HCT116 (cell line): ENCODE measurements around the gene IRGC. TPM values are rescaled to one million over a fixed set of nuclear protein-coding genes. Genes with fewer than 3 reads are reported as not detected.

Experiments used
- ATAC-seq: fragments of 200-7000 bp; cut with Tn5 transposase; 2 replicates; pipeline ENCODE4 v1.9.1; 2020; ENCODE audit warnings: mild to moderate bottlenecking, moderate library complexity
- BruUV-seq: library from RNA; stranded (reverse); fragments of 400-500 nt; replicated peaks from 2 replicates; lab custom pipeline; 2021; lab: Mats Ljungman, UMichigan
- CTCF ChIA-PET: fragments of 300-600 bp; sonication (Branson Sonifier 250); formaldehyde crosslinking; loops from one replicate; lab custom pipeline; 2021; ENCODE audit warnings: antibody characterized with exemption; lab: Charles Lee
- POLR2A ChIA-PET: fragments of 300-600, 350-600 bp; sonication (Branson Sonifier 250); formaldehyde crosslinking; loops from one replicate; lab custom pipeline; 2021; ENCODE audit warnings: antibody characterized with exemption; lab: Charles Lee
- RAD21 ChIA-PET, 2 experiments: fragments of 300-600 bp; sonication (Branson Sonifier 250); formaldehyde crosslinking; loops; one replicate each; lab custom pipeline; 2023; ENCODE audit warnings: low total read pairs in 2 of 2; ENCODE audit not compliant: uncharacterized antibody in 2 of 2, unreplicated experiment in 2 of 2, low non-redundant PET in 1 of 2; lab: Charles Lee
- DNase-seq: peaks from one replicate; pipeline ENCODE4 v3.0.0-alpha.2; 2010; ENCODE audit warnings: low read depth, low spot score
- H2AFZ ChIP-seq: fragments of 200-600 bp; shearing (Covaris generic), sonication (generic); 2 replicates; pipeline ENCODE4 v1.6.1; 2017; ENCODE audit warnings: low read depth, mixed run types, mixed read lengths, antibody characterized with exemption, low read length; ENCODE audit not compliant: poor library complexity, severe bottlenecking
- H3K27ac ChIP-seq: 2 replicates; pipeline ENCODE4 v1.5.1; 2012; ENCODE audit warnings: low read depth, low read length
- H3K27me3 ChIP-seq: fragments of 200-600 bp; sonication (generic); 2 replicates; pipeline ENCODE4 v1.6.1; 2016; ENCODE audit warnings: mixed run types, low read length, mixed read lengths; ENCODE audit not compliant: insufficient read depth
- H3K36me3 ChIP-seq, 2 experiments: fragments of 200-500 bp in 1 of 2; fragments of 200-600 bp in 1 of 2; sonication (Bioruptor generic) in 1 of 2; sonication (generic) in 1 of 2; 2 replicates each; pipeline versions ENCODE4 v1.5.1 to v1.6.1; 2014 to 2016; ENCODE audit warnings: low read length in 2 of 2, inconsistent platforms in 1 of 2, mixed read lengths in 1 of 2, mixed run types in 1 of 2; ENCODE audit not compliant: insufficient read depth in 2 of 2, control insufficient read depth in 1 of 2
- H3K4me1 ChIP-seq, 2 experiments: fragments of 200-600 bp in 1 of 2; sonication (generic) in 1 of 2; 2 replicates each; pipeline versions ENCODE4 v1.5.1 to v1.6.1; 2012 to 2017; ENCODE audit warnings: low read length in 2 of 2, inconsistent platforms in 1 of 2, mild to moderate bottlenecking in 1 of 2, mixed read lengths in 1 of 2, mixed run types in 1 of 2, moderate library complexity in 1 of 2; ENCODE audit not compliant: insufficient read depth in 2 of 2, control insufficient read depth in 1 of 2
- H3K4me2 ChIP-seq: fragments of 200-600 bp; sonication (generic); 2 replicates; pipeline ENCODE4 v1.6.1; 2017; ENCODE audit warnings: mixed run types, low read length, mixed read lengths
- H3K4me3 ChIP-seq, 2 experiments: fragments of 200-600 bp in 1 of 2; sonication (generic) in 1 of 2; replicated peaks in 1 of 2; 2 replicates each; pipeline ENCODE4 v1.5.1; 2011 to 2016; ENCODE audit warnings: low read length in 2 of 2, control low read depth in 1 of 2, low read depth in 1 of 2, mild to moderate bottlenecking in 1 of 2, mixed read lengths in 1 of 2, mixed run types in 1 of 2
- H3K79me2 ChIP-seq: fragments of 200-600 bp; sonication (generic); 2 replicates; pipeline ENCODE4 v1.6.1; 2017; ENCODE audit warnings: mild to moderate bottlenecking, mixed run types, low read length, moderate library complexity, mixed read lengths; ENCODE audit not compliant: insufficient read depth
- H3K9ac ChIP-seq: fragments of 200-600 bp; sonication (generic); 2 replicates; pipeline ENCODE4 v1.6.1; 2016; ENCODE audit warnings: low read length, mixed read lengths
- H3K9me2 ChIP-seq: fragments of 200-600 bp; sonication (generic), shearing (Covaris generic); 2 replicates; pipeline ENCODE4 v1.6.1; 2017; ENCODE audit warnings: mixed run types, mild to moderate bottlenecking, moderate library complexity; ENCODE audit not compliant: insufficient read depth
- H3K9me3 ChIP-seq, 2 experiments: fragments of 200-500 bp in 1 of 2; fragments of 200-600 bp in 1 of 2; sonication (Bioruptor generic) in 1 of 2; sonication (generic) in 1 of 2; 2 replicates each; pipeline ENCODE4 v1.6.1; 2014 to 2017; ENCODE audit warnings: low read length in 2 of 2, mixed read lengths in 2 of 2, inconsistent platforms in 1 of 2, low read depth in 1 of 2, mild to moderate bottlenecking in 1 of 2, mixed run types in 1 of 2, moderate library complexity in 1 of 2; ENCODE audit not compliant: control insufficient read depth in 1 of 2, insufficient read depth in 1 of 2
- H4K20me1 ChIP-seq: fragments of 200-600 bp; sonication (generic), shearing (Covaris generic); 2 replicates; pipeline ENCODE4 v1.6.1; 2017; ENCODE audit warnings: mixed run types, mild to moderate bottlenecking, moderate library complexity; ENCODE audit not compliant: insufficient read depth
- FOSL1 ChIP-seq: IDR thresholded peaks from 2 replicates; pipeline ENCODE4 v1.6.1; 2012; ENCODE audit warnings: low read depth
- JUND ChIP-seq: IDR thresholded peaks from 2 replicates; pipeline ENCODE4 v1.6.1; 2012
- POLR2A ChIP-seq: IDR thresholded peaks from 2 replicates; pipeline ENCODE4 v1.7.0; 2011; ENCODE audit warnings: borderline replicate concordance; ENCODE audit not compliant: insufficient read depth, insufficient read length; ENCODE audit errors: extremely low read depth
- SP1 ChIP-seq: IDR thresholded peaks from 2 replicates; pipeline ENCODE4 v1.6.1; 2012; ENCODE audit warnings: low read depth
- TCF7L2 ChIP-seq: IDR thresholded peaks from 2 replicates; pipeline ENCODE4 v1.7.0; 2011; ENCODE audit warnings: borderline replicate concordance, inconsistent platforms; ENCODE audit not compliant: insufficient read depth, insufficient read length; ENCODE audit errors: extremely low read depth
- ZNF274 ChIP-seq: fragments of 200-500 bp; sonication (Bioruptor generic); IDR thresholded peaks from 2 replicates; pipeline ENCODE4 v1.6.1; 2014; ENCODE audit warnings: mild to moderate bottlenecking, low read depth, low read length, inconsistent platforms
- intact Hi-C: fragments of 100-400 bp; cut with micrococcal nuclease; formaldehyde crosslinking; loops from 2 replicates; pipeline ENCODE4 v1.10.0; 2022
- total RNA-seq: library from RNA; stranded (reverse); gene quantifications from one replicate; pipeline ENCODE4 v1.2.1, GENCODE V29; 2021; ENCODE audit not compliant: unreplicated experiment
- TF ChIP-seq, protein P1 (sequence below): IDR thresholded peaks from 2 replicates; pipeline ENCODE4 v1.6.1; 2012
- TF ChIP-seq, protein P2 (sequence below): IDR thresholded peaks from 2 replicates; pipeline ENCODE4 v1.6.1; 2011; ENCODE audit warnings: mild to moderate bottlenecking, low read length, moderate library complexity; ENCODE audit not compliant: insufficient replicate concordance; ENCODE audit errors: extremely low read depth

Gene IRGC
- total RNA-seq, 1 experiment from 2014 or later, result not detected

DNA sequence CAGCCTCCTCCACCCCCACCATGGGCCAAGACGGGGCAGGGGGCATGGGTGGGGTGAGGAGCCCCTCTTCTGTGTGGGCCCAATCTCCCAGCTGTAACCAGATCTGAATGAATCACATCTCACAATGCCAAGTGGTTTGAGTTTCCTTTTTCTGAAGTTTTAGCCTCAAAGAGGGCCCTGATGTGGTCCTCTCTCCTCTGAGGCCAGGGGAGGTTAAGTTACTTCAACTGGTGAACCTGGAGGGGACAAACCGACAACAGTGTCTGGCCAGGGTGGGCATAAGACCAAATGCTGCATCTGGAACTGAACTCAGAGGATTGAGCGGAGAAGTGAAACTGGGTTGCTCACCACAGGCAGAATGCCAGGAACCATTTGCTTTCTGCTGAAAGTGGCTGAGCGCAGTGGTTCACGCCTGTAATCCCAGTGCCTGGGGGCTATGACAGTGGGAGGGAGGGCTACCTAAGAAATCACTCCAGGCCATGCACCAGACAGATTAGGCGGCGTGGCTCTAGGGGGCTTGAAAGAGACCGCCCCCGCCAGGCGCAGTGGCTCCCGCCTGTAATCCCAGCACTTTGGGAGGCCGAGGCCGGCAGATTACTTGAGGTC is 15.4 kb upstream of the IRGC start:
- H3K9me2 ChIP-seq, result no peaks in the 10 kb centered on the region
- TF ChIP-seq, protein P1, sequence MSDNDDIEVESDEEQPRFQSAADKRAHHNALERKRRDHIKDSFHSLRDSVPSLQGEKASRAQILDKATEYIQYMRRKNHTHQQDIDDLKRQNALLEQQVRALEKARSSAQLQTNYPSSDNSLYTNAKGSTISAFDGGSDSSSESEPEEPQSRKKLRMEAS, result no peak
- TF ChIP-seq, protein P2, sequence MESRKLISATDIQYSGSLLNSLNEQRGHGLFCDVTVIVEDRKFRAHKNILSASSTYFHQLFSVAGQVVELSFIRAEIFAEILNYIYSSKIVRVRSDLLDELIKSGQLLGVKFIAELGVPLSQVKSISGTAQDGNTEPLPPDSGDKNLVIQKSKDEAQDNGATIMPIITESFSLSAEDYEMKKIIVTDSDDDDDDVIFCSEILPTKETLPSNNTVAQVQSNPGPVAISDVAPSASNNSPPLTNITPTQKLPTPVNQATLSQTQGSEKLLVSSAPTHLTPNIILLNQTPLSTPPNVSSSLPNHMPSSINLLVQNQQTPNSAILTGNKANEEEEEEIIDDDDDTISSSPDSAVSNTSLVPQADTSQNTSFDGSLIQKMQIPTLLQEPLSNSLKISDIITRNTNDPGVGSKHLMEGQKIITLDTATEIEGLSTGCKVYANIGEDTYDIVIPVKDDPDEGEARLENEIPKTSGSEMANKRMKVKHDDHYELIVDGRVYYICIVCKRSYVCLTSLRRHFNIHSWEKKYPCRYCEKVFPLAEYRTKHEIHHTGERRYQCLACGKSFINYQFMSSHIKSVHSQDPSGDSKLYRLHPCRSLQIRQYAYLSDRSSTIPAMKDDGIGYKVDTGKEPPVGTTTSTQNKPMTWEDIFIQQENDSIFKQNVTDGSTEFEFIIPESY, result no peak
- TF ChIP-seq JUND (no peak), POLR2A (no peak), FOSL1 (no peak), TCF7L2 (no peak), ZNF274 (no peak), SP1 (no peak)
- H4K20me1 ChIP-seq, result no peaks in the 10 kb centered on the region
- no TSS peak for BruUV-seq
- no peaks in the 10 kb centered on the region for H3K27me3 ChIP-seq
- ChIA-PET POLR2A (interaction anchor here (0.8 to 1.2 kb wide), 3 partner anchors 23 to 32 kb away, joined by 3 to 5 read pairs (median 4); no protein-coding TSS in a partner anchor), RAD21 (interaction anchor here in 1 of 2 experiments (0.8 kb wide), 1 partner anchor 32 kb away, joined by 3 read pairs; no protein-coding TSS in a partner anchor), CTCF (no interaction called here)
- H3K4me3 ChIP-seq, result peak overlapping the region; percentile 6 to 55
- DNase-seq, result no peak
- H3K9ac ChIP-seq, result peak overlapping the region; percentile 61
- H3K79me2 ChIP-seq, result no peaks in the 10 kb centered on the region
- peak; percentile 39 for ATAC-seq
- no peaks in the 10 kb centered on the region for H3K36me3 ChIP-seq
- H3K9me3 ChIP-seq, result no peaks in the 10 kb centered on the region
- H3K4me2 ChIP-seq, result peak overlapping the region; percentile 80
- H2AFZ ChIP-seq, result peak overlapping the region; percentile 77
- peak overlapping the region; percentile 53 for H3K27ac ChIP-seq
- intact Hi-C loops, result loop anchor here (5.0 kb wide), 1 partner anchor 33 kb away; no protein-coding TSS in a partner anchor
- H3K4me1 ChIP-seq, result peaks cover 42 to 58% of the 10 kb centered on the region in 2 experiments
